Keratinocyte (primary cell): ENCODE data around the gene PSD4. TPM values are rescaled to one million over a fixed set of nuclear protein-coding genes. Genes with fewer than 3 reads are reported as not detected.
A peak's percentile ranks its signal among the peaks of the same experiment; 100 is the strongest.

Source experiments
- DNase-seq: peaks from one replicate; pipeline ENCODE4 v3.0.0-alpha.2; 2011; ENCODE audit warnings: low read depth, missing footprints, low spot score
- FAIRE-seq: peaks from 2 replicates; lab custom pipeline; 2011; peaks lifted over from hg19 to GRCh38; lab: Jason Lieb, UNC
- H2AFZ ChIP-seq: 2 replicates; pipeline ENCODE4 v1.6.0; 2012; ENCODE audit warnings: low read length, control low read depth, inconsistent platforms; ENCODE audit not compliant: control insufficient read depth
- H3K27ac ChIP-seq: 2 replicates; pipeline ENCODE4 v1.5.1; 2011; ENCODE audit warnings: low read length; ENCODE audit not compliant: control insufficient read depth, insufficient read depth
- H3K27me3 ChIP-seq: 3 replicates; pipeline ENCODE4 v1.6.0; 2011; ENCODE audit warnings: low read length; ENCODE audit not compliant: control insufficient read depth, insufficient read depth; ENCODE audit errors: extremely low read depth
- H3K36me3 ChIP-seq, 2 experiments: 2 replicates in 1 of 2; 3 replicates in 1 of 2; pipeline ENCODE4 v1.5.1; 2011; ENCODE audit warnings: low read length in 2 of 2, mild to moderate bottlenecking in 1 of 2; ENCODE audit not compliant: control insufficient read depth in 2 of 2, insufficient read depth in 2 of 2; ENCODE audit errors: extremely low read depth in 1 of 2
- H3K4me1 ChIP-seq: 3 replicates; pipeline ENCODE4 v1.5.1; 2011; ENCODE audit warnings: low read length; ENCODE audit not compliant: control insufficient read depth, insufficient read depth; ENCODE audit errors: extremely low read depth
- H3K4me2 ChIP-seq: 3 replicates; pipeline ENCODE4 v1.6.0; 2011; ENCODE audit warnings: low read depth, low read length; ENCODE audit not compliant: control insufficient read depth, insufficient read depth; ENCODE audit errors: extremely low read depth
- H3K4me3 ChIP-seq, 3 experiments: fragments of 200-600 bp in 1 of 3; sonication (generic) in 1 of 3; 2 replicates in 2 of 3; 3 replicates in 1 of 3; pipeline ENCODE4 v1.5.1; 2011 to 2016; ENCODE audit warnings: low read length in 3 of 3, mild to moderate bottlenecking in 3 of 3, control low read depth in 2 of 3, inconsistent platforms in 1 of 3, low read depth in 1 of 3, mixed read lengths in 1 of 3, mixed run types in 1 of 3, moderate library complexity in 1 of 3; ENCODE audit not compliant: control insufficient read depth in 2 of 3, insufficient read depth in 2 of 3; ENCODE audit errors: extremely low read depth in 1 of 3
- H3K79me2 ChIP-seq: 2 replicates; pipeline ENCODE4 v1.6.0; 2012; ENCODE audit warnings: low read length; ENCODE audit not compliant: control insufficient read depth, insufficient read depth
- H3K9ac ChIP-seq: 3 replicates; pipeline ENCODE4 v1.6.0; 2011; ENCODE audit warnings: low read length; ENCODE audit not compliant: control insufficient read depth, insufficient read depth; ENCODE audit errors: extremely low read depth
- H3K9me1 ChIP-seq: 3 replicates; pipeline ENCODE4 v1.6.0; 2011; ENCODE audit warnings: low read length; ENCODE audit not compliant: control insufficient read depth, insufficient read depth; ENCODE audit errors: extremely low read depth
- H3K9me3 ChIP-seq: 2 replicates; pipeline ENCODE4 v1.5.1; 2012; ENCODE audit warnings: low read depth, low read length; ENCODE audit not compliant: control insufficient read depth
- H4K20me1 ChIP-seq: 3 replicates; pipeline ENCODE4 v1.6.0; 2011; ENCODE audit warnings: low read length; ENCODE audit not compliant: control insufficient read depth, insufficient read depth; ENCODE audit errors: extremely low read depth
- CTCF ChIP-seq, 3 experiments: IDR thresholded peaks in 1 of 3; conservative IDR thresholded peaks in 1 of 3; optimal IDR thresholded peaks in 1 of 3; 2 replicates in 2 of 3; 3 replicates in 1 of 3; pipeline versions ENCODE3 to v1.5.1; 2011; ENCODE audit warnings: low read length in 3 of 3, mild to moderate bottlenecking in 3 of 3, moderate library complexity in 2 of 3, control low read depth in 1 of 3, inconsistent platforms in 1 of 3; ENCODE audit not compliant: insufficient read depth in 2 of 3; ENCODE audit errors: extremely low read depth in 1 of 3
- EZH2 ChIP-seq: IDR thresholded peaks from one replicate; pipeline ENCODE4 v1.6.1; 2012; ENCODE audit warnings: inconsistent platforms, mild to moderate bottlenecking, low read length, moderate library complexity
- dilution Hi-C: fragments of 300-500 bp; cut with MboI; formaldehyde crosslinking; loops from one replicate; pipeline ENCODE4 v1.7.0; 2020; ENCODE audit warnings: low sequenced_read_pairs; ENCODE audit not compliant: extremely low pct_ligation_motif_present
- polyA plus RNA-seq, 5 experiments: library from polyadenylated mRNA; depleted of rRNA in 3 of 5; stranded (reverse) in 3 of 5; stranded (forward) in 1 of 5; unstranded in 1 of 5; fragments of >200 nt; gene quantifications; 1 replicate in 1 of 5; 2 replicates in 3 of 5; 3 replicates in 1 of 5; pipeline versions ENCODE4 v1.2.1 to v1.2.3, GENCODE V29; 2011 to 2012; ENCODE audit warnings: missing spikeins in 2 of 5, low read depth in 1 of 5, low replicate concordance in 1 of 5

The PSD4 gene
- polyA plus RNA-seq, 1 donor (not counting 4 experiments of a cell fraction or from before 2014, with no cell fraction given) = 11.1 TPM

GRCh38 chr2:113255140-113256070 lies 81.6 kb downstream of the PSD4 start:
- H4K20me1 ChIP-seq = no peaks in the 10 kb centered on the region
- no peak overlapping the region for H3K27ac ChIP-seq
- dilution Hi-C loops = no loop called here
- DNase-seq (no peak), FAIRE-seq (peak; percentile 53)
- peaks cover 19% of the 10 kb centered on the region for H3K4me1 ChIP-seq
- H3K27me3 ChIP-seq = no peaks in the 10 kb centered on the region
- H3K9ac ChIP-seq = no peak overlapping the region
- no peaks in the 10 kb centered on the region for H3K9me3 ChIP-seq
- no peaks in the 10 kb centered on the region for H3K9me1 ChIP-seq
- H3K4me3 ChIP-seq = no peak overlapping the region
- H3K36me3 ChIP-seq = no peaks in the 10 kb centered on the region
- H2AFZ ChIP-seq = no peak overlapping the region
- no peak overlapping the region for H3K4me2 ChIP-seq
- no peaks in the 10 kb centered on the region for H3K79me2 ChIP-seq
- TF ChIP-seq EZH2 (no peak), CTCF (optimal IDR thresholded peaks at IDR 0.05 in 1 of 3, IDR thresholded peaks at IDR 0.05 in 1 of 3, conservative IDR thresholded peaks at IDR 0.05 in 1 of 3; ENCODE audit: extremely low read depth in 1 of 3, insufficient read depth in 2 of 3, low read length in 3 of 3) (no peak)

- H3K36me3 ChIP-seq = no peaks in the 10 kb centered on the region
- no peaks in the 10 kb centered on the region for H3K79me2 ChIP-seq
- no peak overlapping the region for H3K4me2 ChIP-seq
- H3K9me3 ChIP-seq = no peaks in the 10 kb centered on the region
- H3K4me3 ChIP-seq = no peak overlapping the region
- no peak for TF ChIP-seq EZH2
- TF ChIP-seq CTCF (optimal IDR thresholded peaks at IDR 0.05 in 1 of 3, IDR thresholded peaks at IDR 0.05 in 1 of 3, conservative IDR thresholded peaks at IDR 0.05 in 1 of 3; ENCODE audit: extremely low read depth in 1 of 3, insufficient read depth in 2 of 3, low read length in 3 of 3) = no peak
- no peak overlapping the region for H2AFZ ChIP-seq
- H3K4me1 ChIP-seq = peaks cover 15% of the 10 kb centered on the region
- no peaks in the 10 kb centered on the region for H4K20me1 ChIP-seq
- dilution Hi-C loops = no loop called here
- no peak for DNase-seq
- H3K9ac ChIP-seq = no peak overlapping the region
- FAIRE-seq = no peak
- no peaks in the 10 kb centered on the region for H3K27me3 ChIP-seq
- H3K27ac ChIP-seq = no peak overlapping the region
- H3K9me1 ChIP-seq = no peaks in the 10 kb centered on the region
Measured at GRCh38 chr2:113257516-113258264, 83.9 kb downstream of the PSD4 start.
